VCaP (cell line): ENCODE data around the gene MYL3.

Experiments used
- H3K27ac ChIP-seq: fragments of 450-650 bp; 2 replicates; pipeline ENCODE4 v1.5.1; 2017
- CTCF ChIP-seq: fragments of 450-650 bp; conservative IDR thresholded peaks from 2 replicates; pipeline ENCODE4 v1.5.1; 2017; ENCODE audit warnings: mild to moderate bottlenecking, moderate library complexity

The MYL3 gene

GRCh38 chr3:46887980-46888494 is 24.8 kb upstream of the MYL3 start:
- H3K27ac ChIP-seq, result no peak overlapping the region
- TF ChIP-seq CTCF, result no peak

- TF ChIP-seq CTCF, result no peak
- H3K27ac ChIP-seq, result no peak overlapping the region
Observed at GRCh38 chr3:46885612-46886011, 22.4 kb upstream of the MYL3 start.

GRCh38 chr3:46884929-46885328 is 21.7 kb upstream of the MYL3 start:
- TF ChIP-seq CTCF, result no peak
- H3K27ac ChIP-seq, result no peak overlapping the region

GRCh38 chr3:46884427-46884826 is 21.2 kb upstream of the MYL3 start:
- H3K27ac ChIP-seq, result no peak overlapping the region
- no peak for TF ChIP-seq CTCF

GRCh38 chr3:46883830-46884185 is 20.6 kb upstream of the MYL3 start:
- H3K27ac ChIP-seq, result no peak overlapping the region
- TF ChIP-seq CTCF, result no peak

GRCh38 chr3:46883054-46883829 is 20.0 kb upstream of the MYL3 start:
- H3K27ac ChIP-seq, result peak overlapping the region; percentile 13; the same call in 1 of the 2 replicates
- TF ChIP-seq CTCF, result no peak

GRCh38 chr3:46882377-46883053 is 19.3 kb upstream of the MYL3 start:
- no peak for TF ChIP-seq CTCF
- peak overlapping the region; percentile 13; the same call in 1 of the 2 replicates for H3K27ac ChIP-seq
